ENCODE results near the gene KCNJ14. TPM values are rescaled to one million over a fixed set of nuclear protein-coding genes. Genes with fewer than 3 reads are reported as not detected.

KCNJ14 gene
- polyA plus RNA-seq, 1 of the 3 experiments (the other 2 are of a cell fraction), result 1.2 TPM

- no peak for TF ChIP-seq USF2 (IDR thresholded peaks at IDR 0.05; ENCODE audit: borderline replicate concordance, low read depth, low read length)
- TF ChIP-seq GATA2 (CRISPR knock-in tag; IDR thresholded peaks at IDR 0.05), result no peak
- no peak for TF ChIP-seq YY1 (IDR thresholded peaks at IDR 0.05; ENCODE audit: low read depth)
- TF ChIP-seq ELF1 (IDR thresholded peaks at IDR 0.05), result peak; percentile 20; the same call in 1 of the 2 replicates
- TF ChIP-seq IRF3 (IDR thresholded peaks at IDR 0.05; ENCODE audit: low read depth, low read length), result peak; percentile 90
- TF ChIP-seq TCF12 (IDR thresholded peaks at IDR 0.05), result no peak
- TF ChIP-seq POLR2AphosphoS5 (IDR thresholded peaks at IDR 0.05; ENCODE audit: low read depth, low read length), result no peak; the same call in 1 of the 2 replicates
- TF ChIP-seq, protein P1, sequence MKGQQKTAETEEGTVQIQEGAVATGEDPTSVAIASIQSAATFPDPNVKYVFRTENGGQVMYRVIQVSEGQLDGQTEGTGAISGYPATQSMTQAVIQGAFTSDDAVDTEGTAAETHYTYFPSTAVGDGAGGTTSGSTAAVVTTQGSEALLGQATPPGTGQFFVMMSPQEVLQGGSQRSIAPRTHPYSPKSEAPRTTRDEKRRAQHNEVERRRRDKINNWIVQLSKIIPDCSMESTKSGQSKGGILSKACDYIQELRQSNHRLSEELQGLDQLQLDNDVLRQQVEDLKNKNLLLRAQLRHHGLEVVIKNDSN (IDR thresholded peaks at IDR 0.05; ENCODE audit: borderline replicate concordance, low read depth), result no peak; the same call in 1 of the 2 replicates
- TF ChIP-seq NRF1 (IDR thresholded peaks at IDR 0.05; ENCODE audit: low read depth, low read length), result peak; percentile 90
- no peak for TF ChIP-seq RXRA (IDR thresholded peaks at IDR 0.05; ENCODE audit: borderline replicate concordance, low read depth)
- no peak for TF ChIP-seq EP300 (IDR thresholded peaks at IDR 0.05; ENCODE audit: borderline replicate concordance in 1 of 2, low read depth in 1 of 2, low read length in 1 of 2)
- peak; percentile 71; the same call in 1 of the 2 replicates for TF ChIP-seq ZBTB33 (IDR thresholded peaks at IDR 0.05; ENCODE audit: borderline replicate concordance, low read depth)
- TF ChIP-seq, protein P2, sequence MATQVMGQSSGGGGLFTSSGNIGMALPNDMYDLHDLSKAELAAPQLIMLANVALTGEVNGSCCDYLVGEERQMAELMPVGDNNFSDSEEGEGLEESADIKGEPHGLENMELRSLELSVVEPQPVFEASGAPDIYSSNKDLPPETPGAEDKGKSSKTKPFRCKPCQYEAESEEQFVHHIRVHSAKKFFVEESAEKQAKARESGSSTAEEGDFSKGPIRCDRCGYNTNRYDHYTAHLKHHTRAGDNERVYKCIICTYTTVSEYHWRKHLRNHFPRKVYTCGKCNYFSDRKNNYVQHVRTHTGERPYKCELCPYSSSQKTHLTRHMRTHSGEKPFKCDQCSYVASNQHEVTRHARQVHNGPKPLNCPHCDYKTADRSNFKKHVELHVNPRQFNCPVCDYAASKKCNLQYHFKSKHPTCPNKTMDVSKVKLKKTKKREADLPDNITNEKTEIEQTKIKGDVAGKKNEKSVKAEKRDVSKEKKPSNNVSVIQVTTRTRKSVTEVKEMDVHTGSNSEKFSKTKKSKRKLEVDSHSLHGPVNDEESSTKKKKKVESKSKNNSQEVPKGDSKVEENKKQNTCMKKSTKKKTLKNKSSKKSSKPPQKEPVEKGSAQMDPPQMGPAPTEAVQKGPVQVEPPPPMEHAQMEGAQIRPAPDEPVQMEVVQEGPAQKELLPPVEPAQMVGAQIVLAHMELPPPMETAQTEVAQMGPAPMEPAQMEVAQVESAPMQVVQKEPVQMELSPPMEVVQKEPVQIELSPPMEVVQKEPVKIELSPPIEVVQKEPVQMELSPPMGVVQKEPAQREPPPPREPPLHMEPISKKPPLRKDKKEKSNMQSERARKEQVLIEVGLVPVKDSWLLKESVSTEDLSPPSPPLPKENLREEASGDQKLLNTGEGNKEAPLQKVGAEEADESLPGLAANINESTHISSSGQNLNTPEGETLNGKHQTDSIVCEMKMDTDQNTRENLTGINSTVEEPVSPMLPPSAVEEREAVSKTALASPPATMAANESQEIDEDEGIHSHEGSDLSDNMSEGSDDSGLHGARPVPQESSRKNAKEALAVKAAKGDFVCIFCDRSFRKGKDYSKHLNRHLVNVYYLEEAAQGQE (IDR thresholded peaks at IDR 0.05; ENCODE audit: low read depth, low read length), result no peak
- TF ChIP-seq RCOR1 (IDR thresholded peaks at IDR 0.05; ENCODE audit: low read length), result no peak
- no peak for TF ChIP-seq MEF2A (IDR thresholded peaks at IDR 0.05; ENCODE audit: borderline replicate concordance, low read depth)
- no peak for TF ChIP-seq FOXM1 (IDR thresholded peaks at IDR 0.05; ENCODE audit: low read depth)
- TF ChIP-seq FOXJ3 (CRISPR knock-in tag; IDR thresholded peaks at IDR 0.05), result no peak
Measured at GRCh38 chr19:48468772-48469288, 13.5 kb downstream of the KCNJ14 start (continued).

Data from SK-N-SH (cell line).